Esophagus squamous epithelium (tissue), 5 donors: ENCODE data around the gene PIF1. TPM values are rescaled to one million over a fixed set of nuclear protein-coding genes. Genes with fewer than 3 reads are reported as not detected.

ENCODE experiments used
- DNase-seq: peaks from one replicate; lab custom pipeline; 2025; lab: John Stamatoyannopoulos, UW
- H3K27ac ChIP-seq, 4 donors: fragments of 200-600 bp; sonication (generic); one replicate each; pipeline ENCODE4 v1.5.1; 2016 to 2019; ENCODE audit warnings: mild to moderate bottlenecking in 1 of 4
- H3K27me3 ChIP-seq, 4 donors: fragments of 200-600 bp; sonication (generic); 1 replicate in 3 of 4; 2 replicates in 1 of 4; pipeline versions ENCODE4 v1.5.1 to v1.6.0; 2017 to 2021; ENCODE audit warnings: antibody characterized with exemption in 1 of 4
- H3K36me3 ChIP-seq, 3 donors: fragments of 200-600 bp; sonication (generic); one replicate each; pipeline ENCODE4 v1.5.1; 2016 to 2019
- H3K4me1 ChIP-seq, 3 donors: fragments of 200-600 bp; sonication (generic); one replicate each; pipeline ENCODE4 v1.5.1; 2017 to 2019
- H3K4me3 ChIP-seq, 4 donors: fragments of 200-600 bp; sonication (generic); 1 replicate in 3 of 4; 2 replicates in 1 of 4; pipeline ENCODE4 v1.5.1; 2016 to 2019; ENCODE audit warnings: mild to moderate bottlenecking in 2 of 4, moderate library complexity in 1 of 4
- H3K9me3 ChIP-seq, 3 donors: fragments of 200-600 bp; sonication (generic); one replicate each; pipeline ENCODE4 v1.5.1; 2016 to 2019
- CTCF ChIP-seq, 6 experiments: fragments of 450-650 bp in 4 of 6; fragments of 200-600 bp in 2 of 6; sonication (generic) in 2 of 6; IDR thresholded peaks; one replicate each; pipeline ENCODE4 v1.5.1; 2016 to 2019; ENCODE audit warnings: antibody characterized with exemption in 6 of 6, mild to moderate bottlenecking in 4 of 6, moderate library complexity in 4 of 6
- POLR2A ChIP-seq, 4 donors: fragments of 450-650 bp; IDR thresholded peaks; one replicate each; pipeline ENCODE4 v1.6.1; 2017; ENCODE audit warnings: antibody characterized with exemption in 4 of 4, mild to moderate bottlenecking in 4 of 4, moderate library complexity in 3 of 4
- WGBS, 2 donors: methylation state at CpG; one replicate each; pipeline ENCODE4 v1.1.5; 2018; 5-methylcytosine and 5-hydroxymethylcytosine counted together
- intact Hi-C: fragments of 100-400 bp; cut with DNase I; formaldehyde crosslinking; loops from one replicate; pipeline ENCODE4 v1.15.0; 2022
- total RNA-seq, 4 donors: library from RNA; depleted of rRNA; stranded (reverse); fragments of >200 nt; gene quantifications; one replicate each; pipeline ENCODE4 v1.1.0, GENCODE V29; 2016
- donor health status: DM: yes; HTN: yes; CAD: no.

PIF1 gene
- total RNA-seq, 4 donors from 2014 or later = 1.8 to 17.5 (median 3.8) TPM

- no peaks in the 10 kb centered on the region for H3K9me3 ChIP-seq
- TF ChIP-seq POLR2A (IDR thresholded peaks at IDR 0.05) (no peak), CTCF (IDR thresholded peaks at IDR 0.05) (no peak)
- peaks cover 32 to 82% (median 53%) of the 10 kb centered on the region in 3 donors for H3K4me1 ChIP-seq
- peak overlapping the region in 3 of 4 donors; percentile 49 to 55 (median 54) for H3K27ac ChIP-seq
- no peak overlapping the region for H3K4me3 ChIP-seq
- DNase-seq = no peak
- intact Hi-C loops = no loop called here
- peaks cover 8 to 70% (median 26%) of the 10 kb centered on the region in 3 donors for H3K36me3 ChIP-seq
- no peaks in the 10 kb centered on the region for H3K27me3 ChIP-seq
- WGBS, 2 donors = 57% methylated on average over 1 of the region's 2 CpGs; no CpG with 5 or more reads in 1 of the 2 donors
These were observed 33.8 kb upstream of the PIF1 start for GRCh38 chr15:64859226-64859625.

GRCh38 chr15:64858021-64858575 is 32.7 kb upstream of the PIF1 start:
- intact Hi-C loops = no loop called here
- no peaks in the 10 kb centered on the region for H3K9me3 ChIP-seq
- peaks cover 37 to 94% (median 63%) of the 10 kb centered on the region in 3 donors for H3K4me1 ChIP-seq
- peak overlapping the region; percentile 71 to 87 (median 82) for H3K27ac ChIP-seq
- no peak for DNase-seq
- TF ChIP-seq POLR2A (IDR thresholded peaks at IDR 0.05) (no peak), CTCF (IDR thresholded peaks at IDR 0.05) (no peak)
- WGBS, 2 donors = 25 to 30% methylated on average over 4 of the region's 6 CpGs
- no peaks in the 10 kb centered on the region for H3K27me3 ChIP-seq
- peaks cover 8 to 67% (median 32%) of the 10 kb centered on the region in 3 donors for H3K36me3 ChIP-seq
- no peak overlapping the region for H3K4me3 ChIP-seq

GRCh38 chr15:64857421-64857820 is 32.0 kb upstream of the PIF1 start:
- intact Hi-C loops = no loop called here
- Histone ChIP-seq H3K36me3 (peaks cover 8 to 63% (median 32%) of the 10 kb centered on the region in 3 donors), H3K9me3 (no peaks in the 10 kb centered on the region), H3K4me1 (peaks cover 42 to 100% (median 67%) of the 10 kb centered on the region in 3 donors), H3K27me3 (no peaks in the 10 kb centered on the region), H3K27ac (peak overlapping the region; percentile 71 to 87 (median 82)), H3K4me3 (no peak overlapping the region)
- no peak for DNase-seq
- TF ChIP-seq POLR2A (IDR thresholded peaks at IDR 0.05) = no peak
- TF ChIP-seq CTCF (IDR thresholded peaks at IDR 0.05) = no peak
- WGBS, 2 donors = 41 to 61% methylated on average over 3 of the region's 4 CpGs

DNA sequence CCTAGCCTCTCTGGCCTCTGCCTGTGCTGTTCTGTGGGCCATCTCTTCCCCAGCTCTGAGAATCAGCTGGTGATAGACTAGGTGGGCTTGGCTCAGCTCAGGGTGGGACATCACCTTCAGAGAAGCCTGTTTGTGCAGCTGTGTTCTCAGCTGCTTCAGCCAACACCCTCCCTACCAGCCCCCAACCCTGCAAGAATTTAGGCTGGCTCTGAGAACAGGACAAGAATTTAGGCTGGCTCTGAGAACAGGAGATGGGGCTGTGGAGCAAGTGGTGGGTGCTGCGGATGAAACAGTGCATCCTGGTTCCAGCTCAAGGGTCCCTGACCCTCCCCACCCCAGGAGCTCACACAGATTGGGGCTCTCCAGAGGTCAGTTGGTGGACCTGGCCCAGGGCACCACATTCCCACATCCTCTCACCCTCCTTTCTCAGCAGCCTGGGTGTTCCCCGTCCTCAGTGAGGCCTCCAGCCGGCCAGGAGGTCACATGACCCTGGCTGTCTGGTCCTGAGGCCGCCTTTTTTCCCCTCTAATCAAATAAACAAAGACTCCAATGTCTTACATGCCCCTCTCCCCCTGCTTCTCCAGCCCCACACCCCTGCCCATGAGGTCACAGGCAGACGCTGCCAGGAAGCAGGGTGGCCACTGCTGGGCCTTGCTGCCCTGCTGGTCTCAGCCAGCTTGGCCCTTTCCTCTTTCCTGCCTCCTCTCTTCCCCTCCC is 31.1 kb upstream of the PIF1 start:
- WGBS, 2 donors = 36 to 54% methylated on average over 4 to 5 of the region's 5 CpGs

More for the DNA sequence above, 31.1 kb upstream of the PIF1 start:
- no peak for DNase-seq
- H3K27me3 ChIP-seq = no peaks in the 10 kb centered on the region
- peak overlapping the region; percentile 71 to 87 (median 82) for H3K27ac ChIP-seq
- intact Hi-C loops = no loop called here
- TF ChIP-seq POLR2A (IDR thresholded peaks at IDR 0.05) (no peak), CTCF (IDR thresholded peaks at IDR 0.05) (no peak)
- peaks cover 50 to 100% (median 76%) of the 10 kb centered on the region in 3 donors for H3K4me1 ChIP-seq
- no peak overlapping the region for H3K4me3 ChIP-seq
- H3K36me3 ChIP-seq = peaks cover 8 to 54% (median 32%) of the 10 kb centered on the region in 3 donors
- no peaks in the 10 kb centered on the region for H3K9me3 ChIP-seq
